Dendritic cell treated with granulocyte-macrophage colony-stimulating factor and Interleukin-4, amounts not matched to agents 40 ng/mL and 50 ng/mL, for 4 days (primary cell): Measurements from ENCODE around the gene SCLT1.

Experiments used
- H3K27ac Mint-ChIP-seq: one replicate; pipeline ENCODE4 v1.8.0; 2022; ENCODE audit warnings: mild to moderate bottlenecking, mixed read lengths
- H3K27me3 Mint-ChIP-seq: one replicate; pipeline ENCODE4 v1.8.0; 2022; ENCODE audit warnings: mild to moderate bottlenecking, mixed read lengths
- H3K36me3 Mint-ChIP-seq: one replicate; pipeline ENCODE4 v1.8.0; 2022; ENCODE audit warnings: low read depth, mixed read lengths
- H3K4me1 Mint-ChIP-seq: one replicate; pipeline ENCODE4 v1.8.0; 2022; ENCODE audit warnings: low read depth, mixed read lengths
- H3K4me3 Mint-ChIP-seq: one replicate; pipeline ENCODE4 v1.8.0; 2022; ENCODE audit warnings: mild to moderate bottlenecking, moderate library complexity, mixed read lengths
- H3K9me3 Mint-ChIP-seq: one replicate; pipeline ENCODE4 v1.8.0; 2022; ENCODE audit warnings: mixed read lengths
- intact Hi-C: fragments of 100-400 bp; cut with micrococcal nuclease; formaldehyde crosslinking; loops from one replicate; pipeline ENCODE4 v1.15.0; 2022

Gene SCLT1

DNA sequence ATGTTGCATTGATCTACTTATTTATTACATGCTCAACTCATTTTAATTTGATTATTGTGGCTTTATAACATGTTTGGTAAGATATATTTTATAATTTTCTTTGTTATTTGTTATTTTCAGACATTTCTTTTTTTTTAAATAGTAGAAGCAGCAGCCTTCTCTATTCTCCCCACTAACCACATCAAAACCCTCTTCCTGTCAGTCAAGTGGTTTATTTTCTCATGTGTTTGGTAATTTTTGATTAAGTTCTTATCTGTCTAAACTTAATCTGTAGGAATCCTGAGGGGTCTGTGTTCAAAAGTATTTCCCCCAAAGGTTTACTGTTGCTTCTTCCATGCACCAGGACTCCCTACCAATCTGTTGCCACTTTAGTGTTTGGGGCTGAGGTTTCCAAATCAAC lies 131.9 kb downstream of the SCLT1 start:
- no peaks in the 10 kb centered on the region for H3K4me1 Mint-ChIP-seq

DNA sequence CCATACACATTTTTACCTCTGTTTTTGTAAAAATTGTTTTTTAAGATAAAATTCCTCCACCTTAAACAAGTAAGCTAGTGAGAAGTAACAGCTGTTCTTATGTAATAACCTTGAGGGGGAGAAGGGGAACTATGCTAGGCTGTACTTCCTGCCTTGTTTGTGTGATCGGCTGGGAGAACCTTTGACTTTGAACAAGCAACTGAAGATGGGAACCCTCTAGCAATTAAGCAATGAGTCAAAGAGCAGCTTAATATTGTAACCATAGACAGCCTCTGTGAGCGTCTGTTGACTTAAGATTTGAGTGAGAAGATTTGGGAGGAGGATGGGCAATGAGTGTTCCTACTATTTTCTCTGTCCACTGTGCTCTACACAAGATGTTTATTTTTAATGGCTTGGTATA lies 135.1 kb downstream of the SCLT1 start:
- Mint-ChIP-seq H3K36me3 (peaks cover 36% of the 10 kb centered on the region), H3K27ac (no peak overlapping the region), H3K9me3 (no peaks in the 10 kb centered on the region), H3K4me3 (no peak overlapping the region), H3K4me1 (no peaks in the 10 kb centered on the region), H3K27me3 (no peaks in the 10 kb centered on the region)
- intact Hi-C loops, result no loop called here

More for the DNA sequence above, 131.9 kb downstream of the SCLT1 start:
- Mint-ChIP-seq H3K4me3 (no peak overlapping the region), H3K9me3 (no peaks in the 10 kb centered on the region), H3K36me3 (peaks cover 46% of the 10 kb centered on the region), H3K27me3 (no peaks in the 10 kb centered on the region), H3K27ac (no peak overlapping the region)
- intact Hi-C loops, result no loop called here

DNA sequence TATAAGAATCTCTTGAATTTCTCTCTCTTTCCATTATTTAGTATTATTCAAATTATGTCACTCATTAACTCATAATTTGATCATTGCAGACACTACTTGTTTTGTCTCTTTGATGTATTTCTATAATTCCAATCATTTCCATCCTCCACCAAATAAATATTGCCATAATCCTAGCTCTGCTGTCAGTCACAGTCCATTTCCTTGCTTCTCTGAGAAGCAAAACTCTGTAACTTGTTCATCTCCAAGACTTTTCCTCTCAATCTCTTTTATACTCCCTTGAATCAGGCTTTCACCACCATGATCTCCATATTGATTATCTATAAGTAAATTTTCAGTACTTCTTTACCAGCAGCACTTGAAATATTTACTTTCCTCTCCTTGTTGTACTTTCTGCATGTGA lies 135.9 kb downstream of the SCLT1 start:
- intact Hi-C loops, result no loop called here
- H3K36me3 Mint-ChIP-seq, result peaks cover 34% of the 10 kb centered on the region
- H3K4me1 Mint-ChIP-seq, result no peaks in the 10 kb centered on the region
- no peaks in the 10 kb centered on the region for H3K27me3 Mint-ChIP-seq
- H3K27ac Mint-ChIP-seq, result no peak overlapping the region
- H3K9me3 Mint-ChIP-seq, result no peaks in the 10 kb centered on the region
- H3K4me3 Mint-ChIP-seq, result no peak overlapping the region

DNA sequence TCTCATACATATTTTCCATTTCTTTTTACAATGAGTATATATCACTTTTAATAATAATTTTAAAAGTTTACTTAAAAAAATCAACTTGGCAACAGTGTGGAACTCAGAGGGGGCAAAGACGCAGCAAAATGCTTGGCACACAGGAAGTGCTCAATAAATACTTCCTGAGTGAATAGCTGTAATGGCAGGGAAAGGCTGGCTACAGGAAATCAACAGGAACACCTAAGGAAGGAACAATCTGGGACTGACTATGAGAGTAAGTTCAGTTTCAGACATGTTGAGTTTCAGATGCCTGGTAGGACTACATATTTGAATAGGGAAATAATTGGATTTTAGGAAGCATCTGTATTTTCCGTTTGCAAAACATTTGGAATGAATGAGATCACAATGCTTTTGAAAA lies 137.6 kb downstream of the SCLT1 start:
- no peaks in the 10 kb centered on the region for H3K9me3 Mint-ChIP-seq
- no peaks in the 10 kb centered on the region for H3K27me3 Mint-ChIP-seq
- H3K4me1 Mint-ChIP-seq, result no peaks in the 10 kb centered on the region
- H3K27ac Mint-ChIP-seq, result no peak overlapping the region
- H3K36me3 Mint-ChIP-seq, result peaks cover 42% of the 10 kb centered on the region
- H3K4me3 Mint-ChIP-seq, result no peak overlapping the region
- intact Hi-C loops, result no loop called here

DNA sequence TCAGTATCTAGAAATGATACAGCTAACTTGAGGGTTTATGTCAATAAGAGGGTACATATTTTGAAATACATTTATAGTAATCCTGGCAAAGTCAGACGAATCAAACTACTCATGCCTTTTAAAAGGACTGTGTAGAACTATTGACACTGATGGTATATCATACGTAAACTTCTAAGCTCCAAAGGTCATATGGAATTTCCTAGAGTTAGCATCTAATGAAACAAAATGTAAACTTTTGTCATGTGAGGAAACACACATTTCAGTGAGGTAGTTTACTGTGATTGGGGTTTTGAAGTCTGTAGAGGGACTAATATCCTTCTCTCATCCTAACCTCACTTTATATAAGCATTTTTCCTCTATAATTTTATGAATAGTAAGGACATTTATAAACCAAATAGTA lies 138.4 kb downstream of the SCLT1 start:
- H3K27ac Mint-ChIP-seq, result no peak overlapping the region
- no peaks in the 10 kb centered on the region for H3K9me3 Mint-ChIP-seq
- intact Hi-C loops, result no loop called here
- H3K27me3 Mint-ChIP-seq, result no peaks in the 10 kb centered on the region
- H3K36me3 Mint-ChIP-seq, result peaks cover 42% of the 10 kb centered on the region
- H3K4me3 Mint-ChIP-seq, result no peak overlapping the region
- no peaks in the 10 kb centered on the region for H3K4me1 Mint-ChIP-seq

DNA sequence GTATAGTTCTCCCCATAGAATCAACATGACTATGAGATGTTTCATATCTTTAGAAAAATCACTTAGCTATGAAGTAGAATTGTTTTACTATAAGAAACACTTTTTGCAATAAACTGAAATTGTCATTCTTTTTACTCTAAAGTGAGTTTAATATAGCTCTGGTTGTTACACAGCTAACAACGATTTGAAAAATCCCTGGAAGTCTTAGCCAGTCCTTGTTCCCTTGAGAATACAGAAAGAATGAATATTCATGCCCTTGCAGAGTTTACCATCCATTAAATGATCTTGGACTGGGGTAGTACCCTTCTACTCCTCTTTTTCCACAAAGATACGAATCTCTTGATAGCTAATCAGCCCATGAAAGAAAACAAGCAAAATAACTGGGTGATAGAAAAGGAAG lies 142.0 kb downstream of the SCLT1 start:
- peaks cover 29% of the 10 kb centered on the region for H3K36me3 Mint-ChIP-seq
- H3K27me3 Mint-ChIP-seq, result no peaks in the 10 kb centered on the region
- no peaks in the 10 kb centered on the region for H3K9me3 Mint-ChIP-seq
- no peak overlapping the region for H3K27ac Mint-ChIP-seq
- H3K4me1 Mint-ChIP-seq, result no peaks in the 10 kb centered on the region
- intact Hi-C loops, result no loop called here
- H3K4me3 Mint-ChIP-seq, result no peak overlapping the region

DNA sequence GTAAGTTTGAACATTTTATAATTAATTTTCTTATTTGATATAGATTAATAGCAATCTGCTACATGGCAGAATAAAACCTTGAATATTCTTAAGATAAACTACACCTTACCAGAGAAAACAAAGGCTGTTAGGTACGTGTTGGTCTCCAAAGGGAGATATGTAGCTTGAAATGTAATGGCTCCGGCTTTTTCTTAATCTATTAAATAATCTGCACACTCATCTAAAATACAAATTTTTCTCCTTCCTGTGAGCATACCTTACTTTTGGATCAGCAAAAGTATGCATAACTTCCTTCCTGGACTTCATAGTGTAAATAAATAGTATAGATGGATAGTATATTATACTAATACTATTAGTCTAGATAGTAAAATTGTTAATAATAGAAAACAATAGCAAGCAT lies 142.5 kb downstream of the SCLT1 start:
- Mint-ChIP-seq H3K27ac (no peak overlapping the region), H3K27me3 (no peaks in the 10 kb centered on the region), H3K9me3 (no peaks in the 10 kb centered on the region), H3K36me3 (peaks cover 29% of the 10 kb centered on the region), H3K4me1 (no peaks in the 10 kb centered on the region), H3K4me3 (no peak overlapping the region)
- intact Hi-C loops, result no loop called here

DNA sequence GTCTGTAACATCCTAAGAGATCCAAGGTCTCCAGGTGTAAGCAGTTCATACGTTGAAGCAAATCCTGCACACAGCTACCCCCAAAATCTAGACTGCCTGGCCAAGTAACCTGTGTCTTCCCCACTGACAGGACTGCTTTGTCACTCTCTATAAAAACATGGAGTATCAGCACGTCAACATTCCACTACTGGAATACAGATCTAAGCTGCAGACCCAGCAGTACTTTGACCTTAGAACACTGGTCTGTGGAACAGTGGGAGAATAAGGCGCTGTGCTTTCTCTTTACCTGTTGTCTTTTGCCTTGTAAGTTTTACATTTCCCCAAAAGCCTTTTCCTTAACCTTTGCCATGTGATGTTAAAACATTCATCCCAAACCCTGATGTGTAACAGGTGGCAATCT lies 146.4 kb downstream of the SCLT1 start:
- Mint-ChIP-seq H3K36me3 (peaks cover 50% of the 10 kb centered on the region), H3K9me3 (peaks cover 14% of the 10 kb centered on the region), H3K27me3 (no peaks in the 10 kb centered on the region), H3K27ac (no peak overlapping the region), H3K4me3 (no peak overlapping the region), H3K4me1 (no peaks in the 10 kb centered on the region)
- intact Hi-C loops, result no loop called here

DNA sequence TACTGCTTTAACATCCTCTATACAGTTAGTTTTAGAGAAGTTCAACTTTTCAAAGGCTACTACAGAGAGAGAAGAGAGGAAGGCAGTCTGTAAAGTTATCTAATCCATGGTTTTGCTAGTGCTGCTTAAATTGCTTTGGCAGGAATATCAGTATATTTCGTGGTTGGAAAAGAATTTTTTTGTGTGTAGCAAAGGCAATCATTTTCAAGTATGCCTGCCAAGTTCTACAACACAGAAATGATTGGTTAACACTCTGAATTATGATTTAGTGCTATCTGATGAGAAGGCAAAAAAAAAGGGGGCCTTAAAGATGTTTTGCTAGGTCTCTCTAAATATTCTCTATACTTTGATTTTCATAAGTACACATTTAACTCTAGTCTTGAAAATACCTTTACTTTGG lies 150.7 kb downstream of the SCLT1 start:
- peaks cover 19% of the 10 kb centered on the region for H3K9me3 Mint-ChIP-seq
- H3K36me3 Mint-ChIP-seq, result peaks cover 57% of the 10 kb centered on the region
- intact Hi-C loops, result no loop called here
- no peaks in the 10 kb centered on the region for H3K27me3 Mint-ChIP-seq
- no peak overlapping the region for H3K4me3 Mint-ChIP-seq
- H3K27ac Mint-ChIP-seq, result no peak overlapping the region
- H3K4me1 Mint-ChIP-seq, result no peaks in the 10 kb centered on the region

DNA sequence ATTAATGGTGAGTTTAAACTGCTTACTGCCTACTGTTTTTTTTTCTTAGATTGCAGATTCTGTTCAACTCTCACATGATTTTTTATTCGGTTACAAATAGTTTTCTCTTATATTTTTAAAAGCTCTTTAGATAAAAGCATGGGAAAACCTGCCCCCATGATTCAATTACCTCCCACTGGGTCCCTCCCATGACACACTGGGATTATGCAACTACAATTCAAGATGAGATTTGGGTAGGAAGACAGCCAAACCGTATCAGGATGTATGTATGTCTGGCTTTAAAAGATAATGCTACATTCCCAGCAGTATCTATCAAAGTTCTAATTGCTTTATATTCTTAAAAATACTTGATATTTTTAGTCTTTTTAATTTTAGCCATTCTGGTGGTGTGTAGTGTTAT lies 152.4 kb downstream of the SCLT1 start:
- Mint-ChIP-seq H3K36me3 (peaks cover 62% of the 10 kb centered on the region), H3K27ac (no peak overlapping the region), H3K9me3 (peaks cover 19% of the 10 kb centered on the region), H3K4me1 (no peaks in the 10 kb centered on the region), H3K27me3 (no peaks in the 10 kb centered on the region), H3K4me3 (no peak overlapping the region)
- intact Hi-C loops, result no loop called here

DNA sequence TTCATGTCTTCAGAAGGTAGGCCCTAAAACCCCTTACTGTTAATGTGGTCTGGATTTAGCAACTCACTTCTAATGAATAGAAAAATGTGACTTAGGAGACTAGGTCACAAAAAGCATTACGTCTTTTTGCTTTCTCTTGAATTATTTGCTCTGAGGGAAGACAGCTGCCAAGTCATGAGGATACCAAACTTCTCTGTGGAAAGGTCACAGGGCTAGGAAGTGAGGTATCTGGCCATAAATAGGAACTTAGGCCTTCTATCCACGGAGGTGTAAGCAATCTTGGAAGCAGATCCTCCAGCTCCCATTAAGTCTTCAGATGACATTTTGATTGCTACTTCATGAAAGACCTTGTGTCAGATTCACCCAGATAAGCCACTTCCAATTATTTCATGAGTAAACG lies 163.3 kb downstream of the SCLT1 start:
- H3K27ac Mint-ChIP-seq, result no peak overlapping the region
- peaks cover 29% of the 10 kb centered on the region for H3K36me3 Mint-ChIP-seq
- no peaks in the 10 kb centered on the region for H3K9me3 Mint-ChIP-seq
- intact Hi-C loops, result no loop called here
- peaks cover 11% of the 10 kb centered on the region for H3K4me1 Mint-ChIP-seq
- H3K4me3 Mint-ChIP-seq, result no peak overlapping the region
- no peaks in the 10 kb centered on the region for H3K27me3 Mint-ChIP-seq

DNA sequence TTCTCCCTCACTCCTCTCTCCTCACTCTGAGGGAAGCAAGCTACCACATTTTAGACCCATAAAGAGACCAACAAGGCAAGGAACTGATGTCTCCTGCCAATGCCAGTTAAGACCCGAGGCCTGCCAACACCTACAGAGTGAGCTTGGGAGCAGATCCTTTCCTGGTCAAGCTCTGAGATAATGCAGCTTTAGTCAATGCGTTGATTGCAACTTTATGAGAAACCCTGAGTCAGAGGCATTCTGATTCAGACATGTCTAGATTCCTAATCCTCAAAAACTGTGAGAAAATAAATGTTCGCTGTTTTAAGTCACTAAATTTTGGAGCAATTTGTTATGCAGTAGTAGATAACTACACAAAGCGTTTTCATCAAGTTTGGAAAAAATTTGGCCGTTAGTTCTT lies 168.4 kb downstream of the SCLT1 start:
- intact Hi-C loops, result no loop called here
- Mint-ChIP-seq H3K27ac (no peak overlapping the region), H3K4me3 (no peak overlapping the region), H3K27me3 (no peaks in the 10 kb centered on the region), H3K4me1 (peaks cover 5% of the 10 kb centered on the region), H3K9me3 (no peaks in the 10 kb centered on the region), H3K36me3 (peaks cover 23% of the 10 kb centered on the region)

DNA sequence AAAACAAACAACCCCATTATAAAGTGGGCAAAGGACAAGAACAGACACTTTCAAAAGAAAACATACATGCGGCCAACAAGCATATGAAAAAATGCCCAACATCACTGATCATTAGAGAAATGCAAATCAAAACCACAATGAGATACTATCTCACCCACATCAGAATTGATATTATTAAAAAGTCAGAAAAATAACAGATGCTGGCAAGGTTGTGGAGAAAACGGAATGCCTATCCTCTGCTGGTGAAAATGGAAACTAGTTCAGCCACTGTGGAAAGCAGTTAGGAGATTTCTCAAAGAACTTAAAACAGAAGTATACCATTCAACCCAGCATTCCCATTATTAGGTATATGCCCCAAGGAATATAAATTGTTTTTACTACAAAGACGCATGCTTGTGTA lies 171.4 kb downstream of the SCLT1 start:
- no peak overlapping the region for H3K4me3 Mint-ChIP-seq
- H3K4me1 Mint-ChIP-seq, result peaks cover 20% of the 10 kb centered on the region
- no peak overlapping the region for H3K27ac Mint-ChIP-seq
- H3K27me3 Mint-ChIP-seq, result no peaks in the 10 kb centered on the region
- intact Hi-C loops, result no loop called here
- no peaks in the 10 kb centered on the region for H3K9me3 Mint-ChIP-seq
- H3K36me3 Mint-ChIP-seq, result peaks cover 23% of the 10 kb centered on the region

DNA sequence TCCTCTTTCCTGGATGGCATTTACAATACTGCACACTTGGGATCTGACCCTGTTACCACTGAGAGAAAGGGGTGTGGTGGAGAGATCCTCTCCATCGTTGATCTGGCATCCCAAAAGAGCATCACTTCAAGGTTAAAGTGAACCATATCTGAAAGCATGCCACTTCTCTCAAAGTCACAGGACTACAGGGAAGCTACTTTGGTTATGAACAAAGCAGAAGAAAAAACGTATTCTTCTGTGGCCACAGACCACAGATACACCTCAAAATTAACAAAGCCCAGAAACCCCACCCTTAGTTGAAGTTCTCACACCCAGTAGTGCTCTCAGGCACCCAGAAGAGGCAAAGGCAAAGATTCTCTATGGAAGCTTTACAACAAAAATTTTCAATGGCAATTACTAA lies 175.6 kb downstream of the SCLT1 start:
- intact Hi-C loops, result loop anchor here (5.0 kb wide), 1 partner anchor 175 kb away; the partner anchor contains the start of gene SCLT1
- H3K4me1 Mint-ChIP-seq, result peaks cover 37% of the 10 kb centered on the region
- H3K27ac Mint-ChIP-seq, result no peak overlapping the region
- H3K36me3 Mint-ChIP-seq, result peaks cover 8% of the 10 kb centered on the region
- H3K9me3 Mint-ChIP-seq, result no peaks in the 10 kb centered on the region
- H3K4me3 Mint-ChIP-seq, result no peak overlapping the region
- H3K27me3 Mint-ChIP-seq, result no peaks in the 10 kb centered on the region

DNA sequence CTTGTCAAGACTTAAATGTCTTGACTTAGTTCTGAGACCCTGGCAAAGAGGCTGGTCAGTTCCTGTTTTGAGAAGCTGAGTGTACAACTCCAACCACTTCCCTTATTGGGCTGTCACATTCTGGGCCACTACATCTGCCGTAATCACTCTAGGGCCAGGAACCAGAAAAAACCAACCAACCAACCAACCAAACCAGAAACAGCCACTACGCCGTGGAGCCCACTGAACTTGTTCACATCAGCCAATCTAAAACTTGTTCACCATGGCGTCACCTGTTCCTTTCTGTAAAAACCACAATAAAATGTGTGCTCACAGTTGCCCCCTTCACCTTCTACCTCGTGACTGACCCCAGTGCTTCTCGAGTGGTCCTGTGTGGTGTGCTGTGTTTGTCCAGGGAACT lies 176.5 kb downstream of the SCLT1 start:
- Mint-ChIP-seq H3K4me1 (peaks cover 38% of the 10 kb centered on the region), H3K27me3 (no peaks in the 10 kb centered on the region), H3K27ac (peak overlapping the region; percentile 74), H3K9me3 (no peaks in the 10 kb centered on the region), H3K36me3 (peaks cover 8% of the 10 kb centered on the region), H3K4me3 (peak overlapping the region; percentile 34)
- intact Hi-C loops, result loop anchor here (5.0 kb wide), 1 partner anchor 175 kb away; the partner anchor contains the start of gene SCLT1
